Choroid plexus epithelial cell (primary cell): ENCODE data around the gene TMPRSS9.

Experiments used
- DNase-seq: peaks from one replicate; pipeline ENCODE4 v3.0.0-alpha.2; 2010; ENCODE audit warnings: low read depth
- H3K4me3 ChIP-seq: 2 replicates; pipeline ENCODE4 v1.5.1; 2011; ENCODE audit warnings: low read depth, mild to moderate bottlenecking, control low read depth, low read length, moderate library complexity
- CTCF ChIP-seq: conservative IDR thresholded peaks from 2 replicates; pipeline ENCODE4 v1.5.1; 2011; ENCODE audit warnings: low read depth, mild to moderate bottlenecking, control low read depth, inconsistent platforms, low read length, moderate library complexity

Gene TMPRSS9

GRCh38 chr19:2419754-2420153, 59.7 kb downstream of the TMPRSS9 start:
- TF ChIP-seq CTCF: no peak
- DNase-seq: no peak
- no peak overlapping the region for H3K4me3 ChIP-seq

- no peak for TF ChIP-seq CTCF
- no peak for DNase-seq
- H3K4me3 ChIP-seq: no peak overlapping the region
These were observed 60.4 kb downstream of the TMPRSS9 start for GRCh38 chr19:2420490-2420889.

GRCh38 chr19:2421581-2422306, 61.7 kb downstream of the TMPRSS9 start:
- no peak overlapping the region for H3K4me3 ChIP-seq
- TF ChIP-seq CTCF: no peak
- no peak for DNase-seq

- DNase-seq: no peak
- TF ChIP-seq CTCF: no peak
- H3K4me3 ChIP-seq: no peak overlapping the region
These were observed 63.2 kb downstream of the TMPRSS9 start for GRCh38 chr19:2423071-2423914.

GRCh38 chr19:2423915-2424685, 64.0 kb downstream of the TMPRSS9 start:
- no peak for TF ChIP-seq CTCF
- no peak overlapping the region for H3K4me3 ChIP-seq
- DNase-seq: no peak

- peak overlapping the region; percentile 41 for H3K4me3 ChIP-seq
- TF ChIP-seq CTCF: peak; percentile 44
- DNase-seq: peak; percentile 83
These were observed 64.9 kb downstream of the TMPRSS9 start for GRCh38 chr19:2424686-2425621.
